ENCODE data around the gene CALN1.

DNA sequence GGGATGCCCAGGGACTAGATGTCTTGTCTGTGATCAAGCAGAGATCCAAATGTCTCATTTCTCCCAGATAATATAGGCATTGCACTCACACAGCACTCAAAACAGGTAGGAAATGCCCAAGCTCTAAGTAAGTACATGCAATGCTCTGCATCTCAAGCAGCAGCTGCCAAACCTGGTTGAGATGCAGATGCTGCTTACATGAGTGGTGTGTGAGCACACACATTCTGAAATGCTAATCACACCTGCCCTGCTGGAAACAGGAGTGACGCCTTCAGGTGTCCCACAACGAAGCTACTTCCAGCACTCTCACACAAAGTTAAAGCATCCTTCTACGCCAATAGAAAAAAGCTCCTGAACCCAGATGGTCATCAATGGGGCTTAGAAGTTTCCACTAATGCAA is 132.9 kb downstream of the CALN1 start:
- TF ChIP-seq POLR2A (IDR thresholded peaks at IDR 0.05; ENCODE audit: low read depth, low read length) (no peak), TAF1 (IDR thresholded peaks at IDR 0.05; ENCODE audit: borderline replicate concordance, low read depth, low read length) (no peak)
